AG08395 (cell line): ENCODE data around the gene EPB41L5.
"Not testable (repeated sequence)": the region's sequence is repeated elsewhere in the genome, so short reads cannot be mapped to it uniquely, and the experiment has no call there.

Experiments
- DNase-seq: peaks from one replicate; pipeline ENCODE4 v3.0.0; 2012; ENCODE audit warnings: mixed read lengths, low spot score

The EPB41L5 gene

GRCh38 chr2:120012771-120013596 is at the start of gene EPB41L5:
Gene EPB41L5 (plus strand): TSS chr2:120013077. CDS start chr2:120019085, 6,008 bp downstream.
- peak; percentile 94 for DNase-seq

- no peak for DNase-seq
Measured at GRCh38 chr2:119981896-119982295, 31.0 kb upstream of the EPB41L5 start.

DNA sequence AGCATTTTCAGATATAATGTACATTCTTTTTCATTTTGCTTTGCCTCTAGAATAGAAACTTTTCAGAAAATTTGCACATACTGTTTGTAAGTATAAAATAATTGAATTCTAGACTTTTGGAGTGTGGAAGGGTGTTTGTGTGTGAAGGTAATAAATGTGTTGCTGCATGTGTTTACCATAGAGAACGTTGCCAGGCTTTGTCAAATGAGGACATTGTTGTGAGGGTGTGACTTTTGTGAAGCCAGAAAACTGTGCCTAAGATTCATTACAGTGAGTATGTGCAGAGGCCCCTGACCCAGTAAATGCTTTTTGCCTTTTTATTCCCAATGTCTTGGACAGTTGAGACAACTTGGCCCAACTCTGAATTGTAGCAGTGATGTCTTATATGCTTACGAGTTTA is 30.4 kb upstream of the EPB41L5 start:
- no peak for DNase-seq

GRCh38 chr2:119983108-119983507 is 29.8 kb upstream of the EPB41L5 start:
- DNase-seq = no peak

GRCh38 chr2:119996148-119996547 is 16.7 kb upstream of the EPB41L5 start:
- DNase-seq = no peak

- DNase-seq = not testable (repeated sequence)
Measured at GRCh38 chr2:119996896-119997891, 15.7 kb upstream of the EPB41L5 start.

DNA sequence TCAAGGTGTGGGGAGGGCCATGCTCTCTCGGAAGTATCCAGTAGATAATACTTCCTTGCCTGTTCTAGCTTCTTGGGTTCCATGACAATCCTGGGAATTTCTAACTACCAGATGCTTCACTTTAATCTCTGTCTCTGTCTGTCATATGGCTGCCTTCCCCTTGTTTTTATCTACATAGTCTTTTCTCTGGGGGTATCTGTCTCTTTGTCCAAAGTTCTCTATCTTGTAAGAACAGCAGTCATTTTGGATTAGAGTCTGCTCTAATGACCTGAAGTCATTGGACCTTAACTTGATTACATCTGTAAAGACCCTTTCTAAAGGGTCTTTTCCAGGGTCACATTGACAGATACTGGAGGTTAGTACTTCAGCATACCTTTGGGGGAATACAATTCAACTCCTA is 11.4 kb upstream of the EPB41L5 start:
- no peak for DNase-seq

DNA sequence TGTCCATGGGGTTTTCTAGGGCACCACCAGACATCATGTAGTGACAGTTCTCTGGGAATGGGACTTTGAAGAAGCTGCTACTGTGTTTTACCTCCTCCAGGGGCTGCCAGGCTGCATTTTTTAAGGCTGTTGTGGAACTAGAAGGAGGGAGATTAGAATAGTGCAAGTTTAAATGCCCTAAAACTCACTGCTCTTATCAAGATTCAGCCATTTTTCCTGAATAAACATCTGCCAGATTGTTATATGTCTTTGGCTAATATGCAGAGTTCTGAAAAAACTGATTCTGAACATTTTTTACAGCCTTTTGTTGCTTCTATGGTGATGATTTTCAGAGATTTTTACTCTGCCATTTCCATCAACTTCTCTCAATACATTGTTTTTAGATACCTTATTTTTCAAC is 8.6 kb upstream of the EPB41L5 start:
- no peak for DNase-seq

GRCh38 chr2:120005834-120006521 is 6.9 kb upstream of the EPB41L5 start:
- DNase-seq = no peak

GRCh38 chr2:120007851-120008250 is 5.0 kb upstream of the EPB41L5 start:
- no peak for DNase-seq

DNA sequence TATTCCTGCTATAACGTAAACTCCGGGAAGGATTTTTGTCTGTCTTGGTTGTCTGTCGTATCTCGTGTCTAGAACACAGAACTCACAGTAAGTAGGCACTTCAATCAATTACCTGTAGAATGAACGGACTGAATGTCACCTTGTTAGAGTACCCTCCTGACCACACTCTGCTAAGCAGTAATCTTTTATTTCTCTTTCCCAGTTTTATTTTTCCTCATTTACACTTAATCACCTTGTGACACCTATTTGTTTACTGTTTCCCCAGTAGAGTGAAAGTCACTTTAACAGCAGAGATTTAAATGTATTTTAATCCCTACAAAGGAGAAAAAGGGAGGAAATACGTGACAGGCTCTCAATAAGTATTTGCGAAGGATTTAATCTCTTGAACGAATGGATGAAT is 514 bp upstream of the EPB41L5 start:
- no peak for DNase-seq

- no peak for DNase-seq
Measured at GRCh38 chr2:120013597-120014223, 833 bp downstream of the EPB41L5 start.

DNA sequence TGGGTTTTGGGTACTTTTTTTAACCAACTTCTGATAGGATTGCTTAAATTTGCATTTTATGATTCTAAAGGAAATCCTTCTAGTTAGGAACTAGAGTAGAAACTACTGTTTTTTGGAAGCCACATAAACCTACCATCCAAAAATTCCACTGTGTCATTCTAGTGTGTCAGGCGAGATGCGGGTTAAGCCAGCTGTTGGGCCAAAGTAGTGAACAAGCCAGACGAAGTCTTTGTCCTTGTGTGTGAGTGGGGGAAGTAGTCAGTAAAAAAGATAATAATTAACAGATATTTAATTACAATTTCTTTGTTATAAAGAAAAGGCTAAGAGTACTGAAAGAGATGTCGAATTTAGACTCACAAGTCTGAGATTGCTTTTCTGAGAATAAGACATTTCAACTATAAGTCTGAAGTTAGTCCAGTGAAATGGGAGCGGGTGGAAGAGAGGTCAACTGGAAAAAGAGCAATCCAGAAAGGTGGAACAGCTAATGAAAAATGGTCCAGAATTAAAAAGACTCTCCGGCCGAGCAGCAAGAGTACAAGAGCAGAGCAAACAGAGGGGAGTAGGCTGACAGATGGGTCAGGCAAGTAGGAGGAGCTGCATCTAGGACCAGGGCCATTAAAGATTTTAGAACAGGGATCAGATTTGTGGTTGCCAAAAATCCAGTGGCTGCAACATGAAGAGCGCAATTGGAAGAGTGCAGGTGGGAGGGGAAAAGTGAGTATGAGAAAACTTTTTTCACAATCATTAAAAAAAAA is 1.5 kb downstream of the EPB41L5 start:
- no peak for DNase-seq

DNA sequence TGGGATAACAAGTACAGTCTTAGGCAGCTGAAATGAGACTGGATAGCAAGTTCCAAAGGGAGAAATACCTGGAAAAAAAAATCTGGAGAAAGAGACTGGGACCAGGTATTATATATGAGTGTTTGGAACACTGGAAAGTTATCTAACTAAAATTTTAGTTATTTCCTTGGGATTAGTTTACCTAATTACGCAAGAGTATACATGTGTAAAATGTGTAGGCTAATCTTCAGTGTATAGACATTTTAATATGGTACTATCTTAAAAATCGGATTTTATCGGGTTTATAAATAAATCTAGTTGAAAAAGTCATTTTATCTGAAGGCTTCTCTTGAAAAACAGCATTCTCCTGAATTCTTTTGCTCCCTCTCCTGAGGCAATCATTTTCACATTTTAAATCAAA is 3.9 kb downstream of the EPB41L5 start:
- DNase-seq = no peak

DNA sequence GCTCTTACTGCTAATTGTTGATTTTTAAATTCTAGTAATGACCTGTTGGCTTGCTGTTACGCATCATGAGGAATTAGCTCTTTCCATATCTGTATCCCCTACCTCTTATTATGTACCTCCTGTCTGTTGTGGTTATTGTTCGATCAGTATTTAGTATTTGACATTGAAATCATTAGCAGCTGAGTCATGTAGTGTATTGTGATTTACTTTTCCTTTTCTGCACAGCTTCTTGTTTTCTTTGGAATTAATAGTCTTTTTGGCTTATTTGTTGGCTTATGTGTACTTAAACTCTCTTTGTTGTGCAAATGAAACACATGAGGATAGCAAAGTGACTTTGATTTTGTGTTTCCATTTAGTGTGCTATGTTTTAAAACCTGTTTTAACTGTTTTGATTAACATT is 4.3 kb downstream of the EPB41L5 start:
- no peak for DNase-seq

DNA sequence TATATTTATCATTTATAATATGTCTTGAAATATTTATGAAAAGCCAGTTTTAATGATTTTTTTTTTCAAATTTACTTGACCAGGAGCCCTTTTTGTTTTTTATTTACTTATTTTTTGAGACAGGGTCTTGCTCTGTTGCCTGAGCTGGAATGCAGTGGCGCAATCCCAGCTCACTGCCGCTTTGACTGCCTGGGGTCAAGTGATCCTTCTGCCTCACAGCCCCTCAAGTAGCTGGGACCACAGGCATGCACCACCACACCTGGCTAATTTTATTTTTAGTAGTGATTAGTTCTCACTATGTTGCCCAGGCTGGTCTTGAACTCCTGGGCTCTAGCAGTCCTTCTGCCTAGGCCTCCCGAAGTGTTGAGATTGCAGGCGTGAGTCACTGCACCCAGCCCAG is 5.7 kb downstream of the EPB41L5 start:
- no peak for DNase-seq

DNA sequence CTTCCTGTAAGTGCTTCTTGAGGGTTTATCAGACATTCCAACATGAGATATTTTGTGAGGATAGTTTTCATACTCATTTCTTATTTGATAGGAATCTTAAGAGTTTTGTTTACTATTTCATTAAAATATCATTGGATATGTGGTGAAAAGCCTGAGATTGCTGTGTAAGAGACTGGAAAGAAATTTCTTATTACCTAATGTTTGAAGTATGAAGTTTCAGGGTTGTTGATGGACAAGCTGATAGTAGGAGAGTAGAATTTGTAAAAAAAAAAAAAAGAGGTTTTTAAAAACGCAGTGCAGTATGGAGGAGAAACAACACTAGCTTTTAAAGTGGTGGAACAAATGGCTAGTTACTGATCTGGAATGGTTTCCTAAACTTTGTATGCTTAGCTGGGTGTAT is 7.7 kb downstream of the EPB41L5 start:
- DNase-seq = no peak

- DNase-seq = not testable (repeated sequence)
Measured at GRCh38 chr2:120022505-120022904, 9.6 kb downstream of the EPB41L5 start.

- DNase-seq = no peak
Measured at GRCh38 chr2:120026890-120027289, 14.0 kb downstream of the EPB41L5 start.

GRCh38 chr2:120028795-120029194 is 15.9 kb downstream of the EPB41L5 start:
- no peak for DNase-seq
